Body of pancreas (tissue), 4 donors: Measurements from ENCODE around the gene MXD4.

Experiments used
- CTCF ChIP-seq, 7 experiments: fragments of 450-650 bp in 4 of 7; fragments of 200-600 bp in 3 of 7; sonication (generic) in 3 of 7; IDR thresholded peaks; one replicate each; pipeline ENCODE4 v1.5.1; 2016 to 2019; ENCODE audit warnings: antibody characterized with exemption in 7 of 7
- POLR2A ChIP-seq, 3 donors: fragments of 450-650 bp; IDR thresholded peaks; one replicate each; pipeline ENCODE4 v1.6.1; 2016; ENCODE audit warnings: antibody characterized with exemption in 3 of 3, mild to moderate bottlenecking in 2 of 3

DNA sequence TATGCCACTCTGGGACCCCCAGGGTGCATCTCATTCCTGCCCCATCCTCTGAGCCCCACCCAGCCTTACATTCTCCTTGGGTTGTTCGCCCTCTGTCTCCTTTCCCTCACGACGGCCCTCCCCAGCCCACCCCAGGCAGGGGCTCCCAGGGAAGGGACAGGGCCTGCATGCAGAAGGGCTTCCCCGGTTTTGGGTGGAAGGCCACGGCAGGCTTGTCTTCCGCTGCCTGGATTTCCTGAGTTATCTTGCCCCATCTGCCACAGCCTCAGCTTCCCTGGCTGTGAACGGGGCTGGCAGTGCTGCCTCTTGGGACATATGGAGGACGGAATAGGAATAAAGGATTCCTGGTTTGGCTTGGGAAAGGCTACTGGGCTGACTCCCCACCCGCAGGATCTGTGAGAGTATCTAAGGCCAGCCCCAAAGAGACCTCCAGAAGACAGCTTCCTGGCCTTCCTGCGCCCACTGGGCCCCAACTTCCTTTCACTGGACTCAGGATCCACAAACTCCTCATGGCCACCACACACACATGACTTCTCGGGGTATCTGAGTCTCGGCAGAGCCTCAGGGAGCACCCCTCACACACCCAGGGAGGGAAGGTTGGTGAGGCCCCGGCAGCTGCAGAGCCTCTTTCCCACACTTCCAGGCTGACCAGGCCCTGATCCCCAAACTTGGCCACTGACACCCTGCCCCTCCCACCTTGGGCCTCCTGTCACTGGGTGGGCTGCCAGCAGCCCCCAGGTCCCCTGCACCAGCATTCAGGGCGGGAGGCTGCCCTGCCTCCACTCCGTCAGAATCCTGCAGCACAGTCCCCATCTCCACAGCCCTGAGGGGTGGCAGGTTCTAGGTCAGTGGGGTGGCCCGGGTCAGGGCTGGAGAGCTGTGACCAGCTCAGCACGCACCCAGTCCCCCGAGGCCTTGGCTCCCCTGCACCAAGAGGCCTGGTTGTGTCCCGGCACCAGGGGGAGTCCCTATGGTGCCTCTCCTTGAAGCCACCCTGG lies 3.5 kb upstream of the MXD4 start:
- no peak for TF ChIP-seq CTCF (IDR thresholded peaks at IDR 0.05)
- TF ChIP-seq POLR2A (IDR thresholded peaks at IDR 0.05) = no peak
